MM.1S (cell line): Measurements from ENCODE around the gene MFAP3L.

Experiments
- EZH2phosphoT487 ChIP-seq: fragments of 300-600 bp; sonication (generic); IDR thresholded peaks from 2 replicates; pipeline ENCODE4 v1.6.1; 2018; ENCODE audit warnings: antibody characterized with exemption, low read length
- TF ChIP-seq, protein P1 (sequence below): fragments of 300-600 bp; sonication (generic); IDR thresholded peaks from 2 replicates; pipeline ENCODE4 v1.5.1; 2016; ENCODE audit warnings: antibody characterized with exemption, low read length, mixed read lengths

DNA sequence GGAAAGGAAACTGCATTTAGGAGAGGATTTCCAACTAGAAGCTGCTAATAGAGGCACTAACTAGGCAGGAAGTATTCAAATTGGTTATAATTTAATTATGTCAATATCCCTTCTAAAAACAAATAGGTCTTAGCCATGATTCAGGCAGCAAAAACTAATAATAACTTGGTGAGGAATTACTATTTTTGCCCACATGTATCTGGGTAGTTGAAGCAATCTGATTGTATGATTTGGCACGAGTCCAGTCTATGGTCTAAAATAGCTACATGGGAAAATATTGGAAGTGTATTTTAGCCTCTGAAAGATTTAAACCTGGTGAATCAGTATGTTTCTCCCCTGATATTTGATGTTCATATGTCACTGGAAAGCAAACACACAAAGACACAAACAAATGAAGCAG lies 62.2 kb downstream of the MFAP3L start:
- no peak for TF ChIP-seq EZH2phosphoT487
- TF ChIP-seq, protein P1, sequence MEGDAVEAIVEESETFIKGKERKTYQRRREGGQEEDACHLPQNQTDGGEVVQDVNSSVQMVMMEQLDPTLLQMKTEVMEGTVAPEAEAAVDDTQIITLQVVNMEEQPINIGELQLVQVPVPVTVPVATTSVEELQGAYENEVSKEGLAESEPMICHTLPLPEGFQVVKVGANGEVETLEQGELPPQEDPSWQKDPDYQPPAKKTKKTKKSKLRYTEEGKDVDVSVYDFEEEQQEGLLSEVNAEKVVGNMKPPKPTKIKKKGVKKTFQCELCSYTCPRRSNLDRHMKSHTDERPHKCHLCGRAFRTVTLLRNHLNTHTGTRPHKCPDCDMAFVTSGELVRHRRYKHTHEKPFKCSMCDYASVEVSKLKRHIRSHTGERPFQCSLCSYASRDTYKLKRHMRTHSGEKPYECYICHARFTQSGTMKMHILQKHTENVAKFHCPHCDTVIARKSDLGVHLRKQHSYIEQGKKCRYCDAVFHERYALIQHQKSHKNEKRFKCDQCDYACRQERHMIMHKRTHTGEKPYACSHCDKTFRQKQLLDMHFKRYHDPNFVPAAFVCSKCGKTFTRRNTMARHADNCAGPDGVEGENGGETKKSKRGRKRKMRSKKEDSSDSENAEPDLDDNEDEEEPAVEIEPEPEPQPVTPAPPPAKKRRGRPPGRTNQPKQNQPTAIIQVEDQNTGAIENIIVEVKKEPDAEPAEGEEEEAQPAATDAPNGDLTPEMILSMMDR, result no peak
